ENCODE data around the gene FAM180A. TPM values are rescaled to one million over a fixed set of nuclear protein-coding genes. Genes with fewer than 3 reads are reported as not detected.
"Not testable (repeated sequence)": the region's sequence is repeated elsewhere in the genome, so short reads cannot be mapped to it uniquely, and the experiment has no call there.

FAM180A gene
- total RNA-seq, 4 donors from 2014 or later: 0.83 to 9.4 (median 1.7) TPM

DNA sequence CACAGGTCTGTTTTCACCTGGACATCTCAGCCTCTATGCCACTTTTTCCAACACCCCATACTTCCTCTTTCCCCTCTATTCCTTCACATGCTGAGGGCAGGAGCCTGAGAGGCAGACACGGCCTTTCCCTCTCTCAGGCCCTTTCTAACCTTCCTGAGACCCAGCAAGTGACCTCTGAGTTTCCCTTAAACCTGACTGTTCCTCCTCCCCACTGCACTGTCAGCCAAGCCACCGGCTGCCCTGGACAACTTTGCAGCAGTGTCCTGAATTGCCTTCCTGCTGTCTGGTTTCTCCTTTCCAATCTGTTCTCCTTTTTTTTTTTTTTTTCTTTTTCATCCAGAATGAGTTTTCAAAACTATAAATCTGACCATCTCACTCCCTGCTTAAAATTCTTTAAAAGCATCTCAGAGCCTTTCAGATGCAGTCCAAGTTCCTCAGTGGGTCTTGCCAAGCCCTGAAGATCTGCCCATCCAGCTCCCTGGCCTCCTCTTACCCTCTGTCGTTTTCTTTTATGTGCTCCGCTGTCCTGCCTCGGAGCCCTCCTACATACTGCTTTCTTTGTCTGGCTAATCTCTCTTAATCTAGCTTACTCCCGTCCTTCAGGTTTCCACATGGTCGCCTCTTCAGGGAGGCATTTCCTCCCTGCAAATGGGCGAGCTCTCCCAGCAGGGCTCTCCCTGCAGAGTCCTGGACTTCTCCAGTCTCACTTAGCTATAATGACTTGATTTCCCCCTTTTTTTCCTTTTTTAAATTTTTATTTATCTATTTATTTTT is 51.1 kb downstream of the FAM180A start:
- intact Hi-C loops (cut with DNase I): no loop called here
- H3K27ac ChIP-seq (replicated peaks in 1 of 4): no peak overlapping the region
- WGBS: 66% methylated on average over 8 of the region's 8 CpGs

DNA sequence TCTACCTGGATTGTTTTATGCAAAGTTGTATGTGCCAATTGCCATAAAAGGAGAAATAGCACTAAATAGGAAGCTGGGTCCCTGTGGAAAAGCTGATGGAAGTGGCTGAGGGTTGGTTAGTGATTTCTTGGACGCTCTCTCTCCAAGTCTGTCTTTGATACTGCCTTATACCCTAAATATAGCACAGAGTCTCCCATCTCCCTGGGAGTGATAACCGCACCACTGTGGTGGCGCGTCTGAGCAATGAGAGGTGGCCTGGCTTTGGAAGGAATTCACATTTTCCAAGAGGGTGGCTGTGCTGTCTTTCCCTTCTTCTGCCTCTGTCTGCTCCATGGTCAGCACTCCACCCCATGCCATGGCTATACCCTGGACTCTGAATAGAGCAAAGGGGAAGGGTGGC is 55.1 kb downstream of the FAM180A start:
- H3K4me3 ChIP-seq: no peak overlapping the region
- H3K27me3 ChIP-seq: no peaks in the 10 kb centered on the region
- H3K36me3 ChIP-seq: peaks cover 0 to 43% (median 28%) of the 10 kb centered on the region in 4 donors
- 91% methylated on average over 4 of the region's 4 CpGs for WGBS
- intact Hi-C loops (cut with DNase I): no loop called here
- no peak for DNase-seq (ENCODE audit: extremely low spot score)
- peaks cover 0 to 5% (median 0%) of the 10 kb centered on the region in 4 donors for H3K4me1 ChIP-seq
- TF ChIP-seq POLR2A (IDR thresholded peaks at IDR 0.05; ENCODE audit: low read depth) (no peak), POLR2AphosphoS5 (IDR thresholded peaks at IDR 0.05) (no peak), EP300 (IDR thresholded peaks at IDR 0.05) (no peak)
- TF ChIP-seq, protein P1, sequence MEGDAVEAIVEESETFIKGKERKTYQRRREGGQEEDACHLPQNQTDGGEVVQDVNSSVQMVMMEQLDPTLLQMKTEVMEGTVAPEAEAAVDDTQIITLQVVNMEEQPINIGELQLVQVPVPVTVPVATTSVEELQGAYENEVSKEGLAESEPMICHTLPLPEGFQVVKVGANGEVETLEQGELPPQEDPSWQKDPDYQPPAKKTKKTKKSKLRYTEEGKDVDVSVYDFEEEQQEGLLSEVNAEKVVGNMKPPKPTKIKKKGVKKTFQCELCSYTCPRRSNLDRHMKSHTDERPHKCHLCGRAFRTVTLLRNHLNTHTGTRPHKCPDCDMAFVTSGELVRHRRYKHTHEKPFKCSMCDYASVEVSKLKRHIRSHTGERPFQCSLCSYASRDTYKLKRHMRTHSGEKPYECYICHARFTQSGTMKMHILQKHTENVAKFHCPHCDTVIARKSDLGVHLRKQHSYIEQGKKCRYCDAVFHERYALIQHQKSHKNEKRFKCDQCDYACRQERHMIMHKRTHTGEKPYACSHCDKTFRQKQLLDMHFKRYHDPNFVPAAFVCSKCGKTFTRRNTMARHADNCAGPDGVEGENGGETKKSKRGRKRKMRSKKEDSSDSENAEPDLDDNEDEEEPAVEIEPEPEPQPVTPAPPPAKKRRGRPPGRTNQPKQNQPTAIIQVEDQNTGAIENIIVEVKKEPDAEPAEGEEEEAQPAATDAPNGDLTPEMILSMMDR (IDR thresholded peaks at IDR 0.05): no peak
- no peaks in the 10 kb centered on the region for H3K9me3 ChIP-seq
- H3K27ac ChIP-seq (replicated peaks in 1 of 4): no peak overlapping the region

More for the DNA sequence above, 51.1 kb downstream of the FAM180A start:
- peaks cover 0 to 5% (median 0%) of the 10 kb centered on the region in 4 donors for H3K4me1 ChIP-seq
- TF ChIP-seq POLR2A (IDR thresholded peaks at IDR 0.05; ENCODE audit: low read depth) (no peak), POLR2AphosphoS5 (IDR thresholded peaks at IDR 0.05) (no peak)
- H3K27me3 ChIP-seq: no peaks in the 10 kb centered on the region
- H3K36me3 ChIP-seq: peaks cover 0 to 20% (median 7%) of the 10 kb centered on the region in 4 donors
- H3K9me3 ChIP-seq: no peaks in the 10 kb centered on the region
- no peak for DNase-seq (ENCODE audit: extremely low spot score)
- H3K4me3 ChIP-seq: no peak overlapping the region

DNA sequence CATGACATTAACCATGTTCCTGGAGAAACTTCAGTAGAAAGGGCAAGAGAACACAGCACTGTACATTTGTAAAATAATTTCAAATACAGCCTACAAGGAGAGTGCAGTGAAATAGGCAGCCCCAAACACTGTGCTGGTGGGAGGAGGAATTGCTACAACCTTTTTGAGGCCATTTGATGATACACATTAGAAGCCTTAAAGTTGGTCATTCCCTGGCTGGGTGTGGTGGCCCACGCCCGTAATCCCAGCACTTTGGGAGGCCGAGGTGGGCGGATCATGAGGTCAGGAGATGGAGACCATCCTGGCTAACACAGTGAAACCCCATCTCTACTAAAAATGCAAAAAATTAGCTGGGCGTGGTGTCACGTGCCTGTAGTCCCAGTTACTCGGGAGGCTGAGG is 56.0 kb downstream of the FAM180A start:
- H3K9me3 ChIP-seq; H3K27ac ChIP-seq (replicated peaks in 1 of 4); H3K27me3 ChIP-seq; DNase-seq (ENCODE audit: extremely low spot score); H3K4me3 ChIP-seq; intact Hi-C loops (cut with DNase I); H3K4me1 ChIP-seq: not testable (repeated sequence)
- WGBS: 97% methylated on average over 7 of the region's 7 CpGs
- peaks cover 0 to 50% (median 30%) of the 10 kb centered on the region in 4 donors for H3K36me3 ChIP-seq

DNA sequence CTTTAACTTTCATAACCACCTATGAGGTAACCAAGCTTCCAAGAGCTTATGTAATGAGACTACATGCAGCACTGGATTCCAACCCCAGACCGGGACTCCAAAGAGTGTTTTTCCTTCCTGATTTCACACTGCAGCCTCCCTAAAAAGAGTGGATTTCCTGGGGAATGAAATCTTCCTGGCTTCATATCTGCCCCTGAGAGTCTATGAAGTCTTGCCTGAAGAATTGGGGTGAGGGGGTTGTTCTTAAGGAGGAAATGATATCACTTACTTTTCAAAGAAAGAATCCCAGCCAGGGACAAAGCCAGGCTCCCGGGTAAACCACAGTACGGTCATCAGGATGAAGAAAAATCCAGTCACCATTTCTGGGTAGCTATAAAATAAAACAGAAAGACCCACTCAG is 56.6 kb downstream of the FAM180A start:
- intact Hi-C loops (cut with DNase I): no loop called here
- TF ChIP-seq, protein P1 (IDR thresholded peaks at IDR 0.05): no peak
- TF ChIP-seq POLR2AphosphoS5 (IDR thresholded peaks at IDR 0.05): no peak
- no peak for TF ChIP-seq EP300 (IDR thresholded peaks at IDR 0.05)
- TF ChIP-seq POLR2A (IDR thresholded peaks at IDR 0.05; ENCODE audit: low read depth): no peak
- no peak for DNase-seq (ENCODE audit: extremely low spot score)
- Histone ChIP-seq H3K4me3 (no peak overlapping the region), H3K27me3 (no peaks in the 10 kb centered on the region), H3K4me1 (peaks cover 0 to 2% (median 0%) of the 10 kb centered on the region in 4 donors), H3K9me3 (no peaks in the 10 kb centered on the region), H3K27ac (replicated peaks in 1 of 4) (no peak overlapping the region), H3K36me3 (peaks cover 0 to 55% (median 32%) of the 10 kb centered on the region in 4 donors)
- 59% methylated on average over 3 of the region's 3 CpGs for whole genome bisulfite sequencing

DNA sequence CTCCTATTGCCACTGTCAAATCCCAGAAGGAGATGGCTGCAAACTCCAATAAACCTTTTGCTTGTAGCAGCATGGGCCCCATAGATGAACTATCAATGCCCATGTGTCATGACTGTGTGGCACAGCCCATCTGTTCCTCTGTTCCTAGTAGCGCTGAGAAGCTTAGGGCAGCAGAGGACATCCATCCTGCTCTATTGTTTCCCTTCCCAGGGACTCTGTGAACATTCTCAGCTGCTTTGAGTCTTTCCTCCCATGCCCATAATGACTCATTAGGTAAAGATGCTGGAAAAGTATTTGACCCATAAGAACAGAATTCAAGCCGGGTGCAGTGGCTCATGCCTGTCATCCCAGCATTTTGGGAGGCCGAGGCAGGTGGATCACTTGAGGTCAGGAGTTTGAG is 58.0 kb downstream of the FAM180A start:
- Histone ChIP-seq H3K27ac (replicated peaks in 1 of 4) (no peak overlapping the region), H3K9me3 (no peaks in the 10 kb centered on the region), H3K27me3 (no peaks in the 10 kb centered on the region), H3K4me1 (no peaks in the 10 kb centered on the region), H3K4me3 (no peak overlapping the region), H3K36me3 (peaks cover 0 to 60% (median 36%) of the 10 kb centered on the region in 4 donors)
- 100% methylated on average over 3 of the region's 3 CpGs for WGBS
- no peak for DNase-seq (ENCODE audit: extremely low spot score)
- TF ChIP-seq POLR2A (IDR thresholded peaks at IDR 0.05; ENCODE audit: low read depth) (no peak), POLR2AphosphoS5 (IDR thresholded peaks at IDR 0.05) (no peak), EP300 (IDR thresholded peaks at IDR 0.05) (no peak)
- TF ChIP-seq, protein P1 (IDR thresholded peaks at IDR 0.05): no peak
- intact Hi-C loops (cut with DNase I): no loop called here

Data from esophagus muscularis mucosa (tissue), 4 donors.